ENCODE results near the gene IGSF5.

DNA sequence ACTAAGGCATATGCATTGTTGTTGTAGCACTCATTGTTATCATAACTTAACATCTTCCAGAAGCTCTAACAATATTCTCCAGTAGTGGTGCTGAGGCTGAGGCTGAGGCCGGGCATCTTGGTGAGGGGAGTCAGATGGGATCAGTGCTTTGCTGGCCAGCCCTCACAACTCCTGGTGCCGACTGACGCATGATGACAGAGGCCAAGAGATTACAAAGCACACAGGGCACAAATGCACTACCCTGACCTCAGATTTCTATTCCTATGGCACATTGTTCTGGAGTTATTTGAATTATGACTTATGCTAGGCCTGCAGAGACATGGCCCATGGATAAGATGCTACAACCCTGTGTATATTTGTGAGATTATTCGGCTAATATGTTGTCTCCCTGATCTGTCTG lies 8.3 kb upstream of the IGSF5 start:
- TF ChIP-seq, protein P1, sequence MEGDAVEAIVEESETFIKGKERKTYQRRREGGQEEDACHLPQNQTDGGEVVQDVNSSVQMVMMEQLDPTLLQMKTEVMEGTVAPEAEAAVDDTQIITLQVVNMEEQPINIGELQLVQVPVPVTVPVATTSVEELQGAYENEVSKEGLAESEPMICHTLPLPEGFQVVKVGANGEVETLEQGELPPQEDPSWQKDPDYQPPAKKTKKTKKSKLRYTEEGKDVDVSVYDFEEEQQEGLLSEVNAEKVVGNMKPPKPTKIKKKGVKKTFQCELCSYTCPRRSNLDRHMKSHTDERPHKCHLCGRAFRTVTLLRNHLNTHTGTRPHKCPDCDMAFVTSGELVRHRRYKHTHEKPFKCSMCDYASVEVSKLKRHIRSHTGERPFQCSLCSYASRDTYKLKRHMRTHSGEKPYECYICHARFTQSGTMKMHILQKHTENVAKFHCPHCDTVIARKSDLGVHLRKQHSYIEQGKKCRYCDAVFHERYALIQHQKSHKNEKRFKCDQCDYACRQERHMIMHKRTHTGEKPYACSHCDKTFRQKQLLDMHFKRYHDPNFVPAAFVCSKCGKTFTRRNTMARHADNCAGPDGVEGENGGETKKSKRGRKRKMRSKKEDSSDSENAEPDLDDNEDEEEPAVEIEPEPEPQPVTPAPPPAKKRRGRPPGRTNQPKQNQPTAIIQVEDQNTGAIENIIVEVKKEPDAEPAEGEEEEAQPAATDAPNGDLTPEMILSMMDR (IDR thresholded peaks at IDR 0.05), result no peak
- TF ChIP-seq ZFX (IDR thresholded peaks at IDR 0.05; ENCODE audit: borderline replicate concordance), result no peak
